ENCODE data around the gene REEP1.
"Not testable (repeated sequence)": the region's sequence is repeated elsewhere in the genome, so short reads cannot be mapped to it uniquely, and the experiment has no call there.

- not testable (repeated sequence) for TF ChIP-seq CTCF (IDR thresholded peaks at IDR 0.05); ZFX (IDR thresholded peaks at IDR 0.05; ENCODE audit: borderline replicate concordance)
Measured at GRCh38 chr2:86245222-86245621, 92.2 kb downstream of the REEP1 start.
